ENCODE results near the gene ARHGAP24. TPM values are rescaled to one million over a fixed set of nuclear protein-coding genes. Genes with fewer than 3 reads are reported as not detected.

Gene ARHGAP24
- total and polyA plus RNA-seq, 2 donors (not counting 3 experiments of a cell fraction or from before 2014, with no cell fraction given): 52.1 to 79.4 TPM

- Histone ChIP-seq H3K79me2 (ENCODE audit: control insufficient read depth, insufficient read depth, low read length) (no peaks in the 10 kb centered on the region), H3K4me1 (ENCODE audit: control insufficient read depth, extremely low read depth, insufficient read depth, low read length) (peaks cover 4% of the 10 kb centered on the region), H3K4me3 (replicated peaks in 1 of 3; ENCODE audit: insufficient read depth in 1 of 3, low read depth in 1 of 3, low read length in 3 of 3) (no peak overlapping the region), H3K27ac (ENCODE audit: insufficient read depth, low read depth, low read length) (no peak overlapping the region), H4K20me1 (replicated peaks; ENCODE audit: control insufficient read depth, extremely low read depth, insufficient read depth, low read length) (no peaks in the 10 kb centered on the region), H2AFZ (ENCODE audit: low read depth, low read length) (no peak overlapping the region), H3K9ac (replicated peaks; ENCODE audit: extremely low read depth, insufficient read depth, low read length) (no peak overlapping the region), H3K9me1 (replicated peaks; ENCODE audit: control insufficient read depth, extremely low read depth, insufficient read depth, low read length) (no peaks in the 10 kb centered on the region), H3K27me3 (ENCODE audit: control insufficient read depth in 2 of 2, insufficient read depth in 2 of 2, low read length in 2 of 2) (no peaks in the 10 kb centered on the region), H3K9me3 (replicated peaks; ENCODE audit: control insufficient read depth, insufficient read depth, low read length) (no peaks in the 10 kb centered on the region), H3K36me3 (ENCODE audit: control insufficient read depth in 2 of 2, extremely low read depth in 1 of 2, insufficient read depth in 2 of 2, low read length in 2 of 2) (no peaks in the 10 kb centered on the region), H3K4me2 (ENCODE audit: insufficient read depth, low read length) (no peak overlapping the region)
- ChIA-PET POLR2A (no interaction called here), CTCF (interaction anchor here (1.0 to 2.2 kb wide), 2 partner anchors 9 to 42 kb away, joined by 3 to 6 read pairs; no protein-coding TSS in a partner anchor)
- DNase-seq (ENCODE audit: low read depth, low spot score) (no peak), FAIRE-seq (no peak)
- dilution Hi-C loops (cut with MboI; ENCODE audit: extremely low pct_ligation_motif_present, low sequenced_read_pairs) (no loop called here), intact Hi-C loops (cut with micrococcal nuclease) (no loop called here)
- BruUV-seq (replicated peaks): no TSS peak
- TF ChIP-seq POLR2AphosphoS5 (IDR thresholded peaks at IDR 0.05; ENCODE audit: insufficient read depth, low read depth, low read length): no peak
- TF ChIP-seq GATA2 (IDR thresholded peaks at IDR 0.05; ENCODE audit: insufficient read depth, insufficient read length, low read depth, low read length): no peak
- no peak for TF ChIP-seq FOS (IDR thresholded peaks at IDR 0.05; ENCODE audit: borderline replicate concordance, insufficient read depth, low read length)
- TF ChIP-seq MYC (IDR thresholded peaks at IDR 0.05; ENCODE audit: low read depth, low read length): no peak
- no peak for TF ChIP-seq CTCF (IDR thresholded peaks at IDR 0.05; ENCODE audit: extremely low read depth in 1 of 2, insufficient read depth in 1 of 2, low read depth in 1 of 2, low read length in 2 of 2)
- no peak for TF ChIP-seq POLR2A (IDR thresholded peaks at IDR 0.05; ENCODE audit: low read depth, low read length)
- no peak for TF ChIP-seq JUN (IDR thresholded peaks at IDR 0.05; ENCODE audit: borderline replicate concordance, insufficient read depth, insufficient read length, low read depth)
- TF ChIP-seq MAX (IDR thresholded peaks at IDR 0.05; ENCODE audit: insufficient read depth, insufficient read length): no peak
- TF ChIP-seq EZH2 (IDR thresholded peaks at IDR 0.05; ENCODE audit: borderline replicate concordance, low read depth, low read length, severe bottlenecking): no peak
These were observed 131.6 kb downstream of the ARHGAP24 start for GRCh38 chr4:85606505-85606904.

Measured in endothelial cell of umbilical vein (primary cell).